Left ventricle myocardium inferior (tissue), 1 donor: Measurements from ENCODE around the gene TRDN. TPM values are rescaled to one million over a fixed set of nuclear protein-coding genes. Genes with fewer than 3 reads are reported as not detected.

Source experiments
- DNase-seq: peaks from one replicate; pipeline ENCODE4 v3.0.0-alpha.2; 2020
- H3K27ac ChIP-seq: fragments of 200-600 bp; replicated peaks from 2 replicates; pipeline ENCODE4 v1.8.0; 2021
- H3K27me3 ChIP-seq: fragments of 200-600 bp; 2 replicates; pipeline ENCODE4 v1.8.0; 2021; ENCODE audit warnings: low read depth
- H3K36me3 ChIP-seq: fragments of 200-600 bp; 2 replicates; pipeline ENCODE4 v1.8.0; 2021
- H3K4me1 ChIP-seq: fragments of 200-600 bp; 2 replicates; pipeline ENCODE4 v1.8.0; 2021
- H3K4me3 ChIP-seq: fragments of 200-600 bp; 2 replicates; pipeline ENCODE4 v1.8.0; 2021; ENCODE audit warnings: mild to moderate bottlenecking, moderate library complexity
- H3K9me3 ChIP-seq: fragments of 200-600 bp; replicated peaks from 2 replicates; pipeline ENCODE4 v1.8.0; 2021
- intact Hi-C: fragments of 100-400 bp; cut with micrococcal nuclease; formaldehyde crosslinking; loops from one replicate; pipeline ENCODE4 v1.11.0; 2022
- total RNA-seq: library from RNA; stranded (reverse); fragmentation: NEBNext Ultra II Directional; extraction: Animal tissue kit (Norgen Biotek cat#: 25700); gene quantifications from one replicate; pipeline ENCODE4 v1.2.1, GENCODE V29; 2021
- TF ChIP-seq, protein P1 (sequence below): fragments of 200-600 bp; IDR thresholded peaks from 2 replicates; pipeline ENCODE4 v1.8.0; 2021; ENCODE audit warnings: antibody characterized with exemption, mild to moderate bottlenecking, borderline replicate concordance
- donor health status: DM: no; HTN: yes; CAD: no; lungs with severe emphysema.

Gene TRDN
- total RNA-seq, 1 donor from 2014 or later: 453 TPM

GRCh38 chr6:123210645-123211044 is 426.1 kb downstream of the TRDN start:
- H3K27ac ChIP-seq: no peak overlapping the region
- TF ChIP-seq, protein P1, sequence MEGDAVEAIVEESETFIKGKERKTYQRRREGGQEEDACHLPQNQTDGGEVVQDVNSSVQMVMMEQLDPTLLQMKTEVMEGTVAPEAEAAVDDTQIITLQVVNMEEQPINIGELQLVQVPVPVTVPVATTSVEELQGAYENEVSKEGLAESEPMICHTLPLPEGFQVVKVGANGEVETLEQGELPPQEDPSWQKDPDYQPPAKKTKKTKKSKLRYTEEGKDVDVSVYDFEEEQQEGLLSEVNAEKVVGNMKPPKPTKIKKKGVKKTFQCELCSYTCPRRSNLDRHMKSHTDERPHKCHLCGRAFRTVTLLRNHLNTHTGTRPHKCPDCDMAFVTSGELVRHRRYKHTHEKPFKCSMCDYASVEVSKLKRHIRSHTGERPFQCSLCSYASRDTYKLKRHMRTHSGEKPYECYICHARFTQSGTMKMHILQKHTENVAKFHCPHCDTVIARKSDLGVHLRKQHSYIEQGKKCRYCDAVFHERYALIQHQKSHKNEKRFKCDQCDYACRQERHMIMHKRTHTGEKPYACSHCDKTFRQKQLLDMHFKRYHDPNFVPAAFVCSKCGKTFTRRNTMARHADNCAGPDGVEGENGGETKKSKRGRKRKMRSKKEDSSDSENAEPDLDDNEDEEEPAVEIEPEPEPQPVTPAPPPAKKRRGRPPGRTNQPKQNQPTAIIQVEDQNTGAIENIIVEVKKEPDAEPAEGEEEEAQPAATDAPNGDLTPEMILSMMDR: no peak

GRCh38 chr6:123207967-123208510 is 428.7 kb downstream of the TRDN start:
- intact Hi-C loops: no loop called here
- TF ChIP-seq, protein P1: no peak

More at GRCh38 chr6:123210645-123211044, 426.1 kb downstream of the TRDN start:
- H3K36me3 ChIP-seq: no peaks in the 10 kb centered on the region
- H3K4me3 ChIP-seq: no peak overlapping the region
- H3K9me3 ChIP-seq: no peaks in the 10 kb centered on the region
- no peak for DNase-seq
- intact Hi-C loops: no loop called here
- H3K4me1 ChIP-seq: no peaks in the 10 kb centered on the region
- no peaks in the 10 kb centered on the region for H3K27me3 ChIP-seq

DNA sequence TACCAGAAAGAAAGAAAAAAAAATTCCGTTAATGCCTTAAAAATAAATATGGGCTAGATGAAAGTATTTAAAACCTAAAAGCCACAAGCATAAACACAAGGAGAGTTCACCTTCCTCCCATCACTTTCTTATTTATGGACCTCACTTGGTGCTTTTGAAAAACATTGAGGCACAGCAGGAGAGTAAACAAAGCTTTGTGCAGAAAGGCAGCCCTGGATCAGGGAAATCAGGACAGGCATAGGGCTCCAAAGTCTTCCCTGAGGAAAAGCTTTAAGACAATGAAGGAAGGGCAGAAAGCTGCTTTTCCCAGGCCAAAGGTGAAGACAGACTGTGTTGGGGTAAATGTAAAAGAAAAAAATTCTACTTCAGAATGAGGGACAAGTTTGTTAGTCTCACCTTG is 432.8 kb downstream of the TRDN start:
- H3K4me1 ChIP-seq: no peaks in the 10 kb centered on the region
- H3K9me3 ChIP-seq: peaks cover 20% of the 10 kb centered on the region
- DNase-seq: no peak
- no peak overlapping the region for H3K27ac ChIP-seq
- intact Hi-C loops: no loop called here
- H3K27me3 ChIP-seq: no peaks in the 10 kb centered on the region
- no peak overlapping the region for H3K4me3 ChIP-seq
- TF ChIP-seq, protein P1: no peak
- H3K36me3 ChIP-seq: no peaks in the 10 kb centered on the region

More at GRCh38 chr6:123207967-123208510, 428.7 kb downstream of the TRDN start:
- H3K4me1 ChIP-seq: no peaks in the 10 kb centered on the region
- no peaks in the 10 kb centered on the region for H3K27me3 ChIP-seq
- no peak for DNase-seq
- no peaks in the 10 kb centered on the region for H3K36me3 ChIP-seq
- H3K27ac ChIP-seq: no peak overlapping the region
- no peaks in the 10 kb centered on the region for H3K9me3 ChIP-seq
- H3K4me3 ChIP-seq: no peak overlapping the region

- intact Hi-C loops: no loop called here
- Histone ChIP-seq H3K27me3 (no peaks in the 10 kb centered on the region), H3K27ac (no peak overlapping the region)
Measured at GRCh38 chr6:123201869-123202372, 434.8 kb downstream of the TRDN start.

DNA sequence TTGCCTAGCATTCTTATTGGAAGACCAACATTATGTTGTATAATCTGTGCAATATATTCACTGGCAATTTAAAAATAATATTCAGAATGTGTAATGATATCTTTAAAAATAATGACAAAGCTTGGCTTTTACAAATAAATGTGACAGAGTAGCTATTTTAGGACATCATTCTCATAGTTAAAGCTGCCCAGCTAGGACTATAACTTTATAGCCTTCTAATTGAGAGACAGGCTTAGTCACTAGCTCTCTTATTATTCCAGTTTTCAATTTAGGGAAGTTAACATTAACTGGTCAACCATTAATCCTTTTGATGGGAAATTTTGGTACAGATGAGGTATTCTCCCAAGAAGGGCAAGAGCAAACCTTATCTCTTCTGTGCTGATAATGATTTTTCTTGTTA is 443.5 kb downstream of the TRDN start:
- Histone ChIP-seq H3K36me3 (no peaks in the 10 kb centered on the region), H3K27ac (no peak overlapping the region), H3K4me3 (no peak overlapping the region), H3K4me1 (no peaks in the 10 kb centered on the region), H3K9me3 (peaks cover 1% of the 10 kb centered on the region), H3K27me3 (no peaks in the 10 kb centered on the region)
- intact Hi-C loops: no loop called here
- TF ChIP-seq, protein P1: no peak
- DNase-seq: no peak

More at GRCh38 chr6:123201869-123202372, 434.8 kb downstream of the TRDN start:
- peaks cover 20% of the 10 kb centered on the region for H3K9me3 ChIP-seq
- no peak for DNase-seq
- H3K36me3 ChIP-seq: no peaks in the 10 kb centered on the region
- H3K4me3 ChIP-seq: no peak overlapping the region
- no peaks in the 10 kb centered on the region for H3K4me1 ChIP-seq
- TF ChIP-seq, protein P1: no peak
